ENCODE measurements around the gene COMT.

- TF ChIP-seq ZBTB1 (tag by site-specific recombination; IDR thresholded peaks at IDR 0.05): no peak
- no peak for TF ChIP-seq MEIS1 (CRISPR knock-in tag; IDR thresholded peaks at IDR 0.05; ENCODE audit: borderline replicate concordance)
- no peak for TF ChIP-seq ZFP41 (tag by site-specific recombination; IDR thresholded peaks at IDR 0.05; ENCODE audit: borderline replicate concordance)
These were observed 43.4 kb upstream of the COMT start for GRCh38 chr22:19898145-19898544.
